IPS-NIHi7 (cell line): ENCODE results near the gene ARHGAP10.
"Not testable (repeated sequence)": the region's sequence is repeated elsewhere in the genome, so short reads cannot be mapped to it uniquely, and the experiment has no call there.

ENCODE experiments used
- DNase-seq: peaks from one replicate; pipeline ENCODE4 v3.0.0; 2012; ENCODE audit warnings: mixed read lengths; ENCODE audit errors: extremely low spot score

ARHGAP10 gene

GRCh38 chr4:147793569-147794313, 61.9 kb downstream of the ARHGAP10 start:
- no peak for DNase-seq

- no peak for DNase-seq
These were observed 62.4 kb downstream of the ARHGAP10 start for GRCh38 chr4:147794314-147794680.

GRCh38 chr4:147794787-147795413, 63.0 kb downstream of the ARHGAP10 start:
- DNase-seq, result no peak

- DNase-seq, result not testable (repeated sequence)
These were observed 67.2 kb downstream of the ARHGAP10 start for GRCh38 chr4:147799057-147799456.

GRCh38 chr4:147799986-147800555, 68.2 kb downstream of the ARHGAP10 start:
- DNase-seq, result peak; percentile 26

GRCh38 chr4:147801820-147802219, 69.9 kb downstream of the ARHGAP10 start:
- DNase-seq, result no peak

- no peak for DNase-seq
These were observed 70.5 kb downstream of the ARHGAP10 start for GRCh38 chr4:147802346-147802745.

- DNase-seq, result no peak
These were observed 74.1 kb downstream of the ARHGAP10 start for GRCh38 chr4:147805946-147806345.

- DNase-seq, result no peak
These were observed 76.6 kb downstream of the ARHGAP10 start for GRCh38 chr4:147808447-147808846.

GRCh38 chr4:147809211-147809610, 77.3 kb downstream of the ARHGAP10 start:
- DNase-seq, result no peak

GRCh38 chr4:147811878-147812277, 80.0 kb downstream of the ARHGAP10 start:
- DNase-seq, result no peak

GRCh38 chr4:147813109-147813773, 81.4 kb downstream of the ARHGAP10 start:
- DNase-seq, result no peak

- DNase-seq, result no peak
These were observed 82.1 kb downstream of the ARHGAP10 start for GRCh38 chr4:147813973-147814372.

GRCh38 chr4:147814376-147814775, 82.5 kb downstream of the ARHGAP10 start:
- no peak for DNase-seq

GRCh38 chr4:147815741-147816140, 83.9 kb downstream of the ARHGAP10 start:
- no peak for DNase-seq

GRCh38 chr4:147816382-147817254, 84.7 kb downstream of the ARHGAP10 start:
- DNase-seq, result no peak

- no peak for DNase-seq
These were observed 89.1 kb downstream of the ARHGAP10 start for GRCh38 chr4:147820975-147821374.

- DNase-seq, result no peak
These were observed 89.7 kb downstream of the ARHGAP10 start for GRCh38 chr4:147821555-147821954.

- no peak for DNase-seq
These were observed 90.2 kb downstream of the ARHGAP10 start for GRCh38 chr4:147822128-147822527.

- DNase-seq, result no peak
These were observed 91.2 kb downstream of the ARHGAP10 start for GRCh38 chr4:147823130-147823529.

- DNase-seq, result no peak
These were observed 92.4 kb downstream of the ARHGAP10 start for GRCh38 chr4:147824316-147824715.

GRCh38 chr4:147824884-147825283, 93.0 kb downstream of the ARHGAP10 start:
- DNase-seq, result no peak
